GM21576 (cell line): ENCODE data around the gene SLC1A6.
"Not testable (repeated sequence)": the region's sequence is repeated elsewhere in the genome, so short reads cannot be mapped to it uniquely, and the experiment has no call there.

Experiments
- ATAC-seq: cut with Tn5 transposase; IDR thresholded peaks from one replicate; pipeline ENCODE4 v1.9.1; 2021; ENCODE audit warnings: mild to moderate bottlenecking, moderate library complexity; ENCODE audit not compliant: unreplicated experiment

The SLC1A6 gene

DNA sequence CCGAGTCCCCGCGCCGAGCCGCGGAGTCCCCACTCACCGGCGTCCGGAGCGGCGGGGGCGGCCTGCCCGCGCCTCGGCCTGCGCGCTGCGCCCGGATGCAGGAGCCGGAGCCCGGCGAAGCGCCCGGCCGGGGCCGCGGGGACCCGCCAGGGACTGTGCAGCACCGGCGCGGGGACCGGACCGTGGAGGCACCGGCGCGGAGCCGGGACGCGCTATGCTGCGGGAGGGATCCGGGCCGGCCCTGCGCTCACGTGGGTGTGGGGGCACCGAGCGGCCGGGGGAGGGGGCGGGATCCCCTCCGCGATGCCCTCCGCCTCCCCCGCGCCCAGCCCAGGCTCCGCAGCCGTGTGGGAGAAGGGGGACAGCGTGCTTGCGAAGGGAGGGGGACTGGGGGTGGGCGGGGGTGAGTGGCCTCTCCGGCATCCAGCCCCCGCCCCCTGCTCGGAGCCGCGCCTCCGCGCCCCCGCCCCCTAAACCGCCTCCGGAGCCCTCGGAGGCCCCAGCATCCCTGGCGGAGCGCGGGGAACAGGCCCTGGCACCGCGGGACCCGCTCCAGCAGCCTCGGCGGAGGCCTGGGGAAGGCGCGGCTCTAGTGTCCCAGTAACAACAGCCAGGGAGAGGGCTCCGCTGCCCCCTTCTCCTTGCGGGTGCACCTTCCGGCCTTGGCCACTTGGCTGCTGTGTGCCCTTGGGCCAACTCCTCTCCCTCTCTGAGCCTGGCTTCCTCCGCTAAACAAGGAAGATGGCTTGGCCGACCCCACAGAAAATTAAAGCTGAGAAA, at the start of gene SLC1A6:
Gene SLC1A6 (minus strand): TSS at position 389 of the 780 bp plus-strand sequence. CDS start 6,954 bp downstream, outside the sequence.
- ATAC-seq: no peak

DNA sequence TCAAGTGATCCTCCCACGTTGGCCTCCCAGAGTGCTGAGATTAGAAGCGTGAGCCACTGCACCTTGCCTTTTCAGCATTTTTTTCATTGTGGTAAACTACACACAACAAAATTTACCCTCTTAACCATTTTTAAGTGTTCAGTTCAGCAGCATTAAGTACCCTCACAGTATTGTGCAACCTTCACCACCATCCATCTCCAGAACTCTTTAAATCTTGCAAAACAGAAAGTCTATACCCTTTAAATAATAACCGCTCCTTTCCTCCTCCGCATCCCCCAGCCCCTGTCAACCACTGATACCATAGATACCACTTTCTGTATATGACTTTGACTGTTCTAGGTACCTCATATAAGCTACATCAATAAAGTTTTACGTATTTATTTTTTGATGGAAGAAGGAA, 48.8 kb upstream of the SLC1A6 start:
- no peak for ATAC-seq

DNA sequence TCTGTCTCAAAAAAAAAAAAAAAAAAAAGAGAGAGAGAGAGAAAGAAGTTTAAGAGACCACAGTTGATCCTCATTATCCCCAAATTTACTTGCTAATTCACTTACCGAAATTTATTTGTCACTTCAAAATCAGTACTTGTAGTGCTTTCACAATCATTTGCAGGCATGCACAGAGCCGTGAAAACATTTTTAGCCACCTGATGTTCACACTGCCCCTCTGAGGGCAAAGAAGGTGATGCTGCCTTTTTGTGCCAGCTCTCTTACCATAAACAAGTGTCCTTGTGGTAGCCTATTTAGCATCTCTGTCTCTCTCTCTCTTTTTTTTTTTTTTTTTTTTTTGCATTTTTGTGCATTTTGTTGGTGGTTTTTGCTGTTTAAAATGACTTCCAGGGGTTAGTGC, 45.6 kb upstream of the SLC1A6 start:
- no peak for ATAC-seq

DNA sequence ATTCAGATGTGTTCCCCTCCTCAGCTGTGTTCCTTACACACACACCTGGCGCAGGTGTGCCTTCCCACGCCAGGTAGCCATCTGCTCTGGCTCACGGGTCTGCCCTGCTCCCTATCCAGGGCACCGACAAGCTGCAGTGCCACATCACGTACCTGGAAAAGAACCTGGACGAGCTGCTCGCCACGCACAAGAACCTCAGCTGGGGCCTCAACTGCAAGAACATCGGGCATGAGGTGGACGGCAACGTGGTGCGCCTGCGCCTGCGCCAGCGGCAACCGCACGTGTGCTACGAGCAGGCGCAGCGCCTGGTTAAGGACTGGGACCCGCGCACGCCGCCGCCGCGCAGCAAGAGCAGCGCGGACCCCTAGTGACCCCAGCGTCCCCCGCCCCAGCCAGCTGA, 43.1 kb upstream of the SLC1A6 start:
- ATAC-seq: no peak

DNA sequence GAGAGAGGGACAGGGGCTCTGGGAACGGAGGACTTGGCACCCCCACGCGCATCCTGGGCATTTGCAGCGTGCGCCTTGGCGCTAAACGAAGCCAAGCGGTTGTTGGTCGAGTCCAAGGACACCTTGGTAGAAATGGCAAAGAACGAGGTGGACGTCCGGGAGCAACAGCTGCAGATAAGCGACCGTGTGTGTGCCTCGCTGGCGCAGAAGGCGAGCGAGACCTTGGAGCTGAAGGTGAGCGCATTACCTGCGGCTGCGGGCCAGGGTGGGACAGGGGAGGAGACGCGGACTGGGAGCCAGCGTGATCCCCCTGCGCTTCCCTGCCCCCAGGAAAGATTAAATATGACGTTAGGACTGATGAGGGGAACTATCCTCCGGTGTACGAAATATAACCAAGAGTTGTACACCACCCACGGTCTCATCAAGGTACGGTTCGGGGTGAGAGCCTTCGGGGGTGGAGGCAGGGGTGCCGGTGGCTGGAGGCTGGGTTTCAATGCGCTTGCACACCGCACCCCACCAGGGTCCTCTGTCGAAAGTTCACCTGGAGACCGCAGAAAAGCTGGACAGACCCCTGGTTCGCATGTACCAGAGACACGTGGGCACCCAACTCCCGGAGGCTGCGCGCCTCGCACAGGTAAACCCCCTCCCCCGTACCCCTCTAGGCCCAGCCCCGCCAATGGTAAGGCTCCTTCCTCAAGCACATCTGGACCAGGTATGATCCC, 41.8 kb upstream of the SLC1A6 start:
- ATAC-seq: no peak

DNA sequence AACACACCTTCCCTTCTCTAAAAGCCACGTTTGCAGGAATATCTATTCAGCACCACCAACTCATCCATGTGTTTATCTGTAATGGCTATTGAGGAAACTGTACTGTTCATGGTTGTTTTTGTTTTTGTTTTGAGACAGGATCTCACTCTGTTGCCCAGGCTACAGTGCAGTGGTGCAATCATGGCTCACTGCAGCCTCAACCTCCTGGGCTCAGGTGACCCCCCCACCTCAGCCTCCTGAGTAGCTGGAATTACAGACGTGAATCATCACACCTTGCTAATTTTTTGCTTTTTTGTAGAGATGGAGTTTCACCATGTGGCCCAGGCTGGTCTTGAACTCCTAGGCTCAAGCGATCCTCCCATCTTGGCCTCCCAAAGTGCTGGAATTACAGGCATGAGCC, 39.2 kb upstream of the SLC1A6 start:
- not testable (repeated sequence) for ATAC-seq

DNA sequence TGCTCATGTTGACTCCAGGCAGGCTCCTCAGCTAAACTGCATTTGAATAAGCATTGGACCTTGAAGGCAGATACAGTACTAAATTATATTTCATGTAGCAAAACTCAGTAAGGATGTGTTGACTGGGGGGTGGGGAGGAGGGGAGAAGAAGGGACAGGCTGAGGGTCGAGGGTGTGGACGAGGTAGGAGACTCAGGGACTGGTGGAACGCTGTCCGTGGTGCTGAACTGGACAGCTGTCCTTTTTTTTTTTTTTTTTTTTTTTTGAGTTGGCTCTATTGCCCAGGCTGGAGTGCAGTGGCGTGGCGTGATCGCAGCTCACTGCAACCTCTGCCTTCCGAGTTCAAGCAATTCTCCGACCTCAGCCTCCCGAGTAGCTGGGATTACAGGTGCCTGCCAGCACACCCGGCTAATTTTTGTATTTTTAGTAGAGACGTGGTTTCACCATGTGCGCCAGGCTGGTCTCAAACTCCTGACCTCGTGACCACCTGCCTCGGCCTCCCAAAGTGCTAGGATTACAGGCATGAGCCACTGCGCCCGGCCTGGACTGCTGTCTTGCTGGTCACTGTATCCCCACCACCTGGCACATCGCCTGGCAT, 36.4 kb upstream of the SLC1A6 start:
- ATAC-seq: no peak

DNA sequence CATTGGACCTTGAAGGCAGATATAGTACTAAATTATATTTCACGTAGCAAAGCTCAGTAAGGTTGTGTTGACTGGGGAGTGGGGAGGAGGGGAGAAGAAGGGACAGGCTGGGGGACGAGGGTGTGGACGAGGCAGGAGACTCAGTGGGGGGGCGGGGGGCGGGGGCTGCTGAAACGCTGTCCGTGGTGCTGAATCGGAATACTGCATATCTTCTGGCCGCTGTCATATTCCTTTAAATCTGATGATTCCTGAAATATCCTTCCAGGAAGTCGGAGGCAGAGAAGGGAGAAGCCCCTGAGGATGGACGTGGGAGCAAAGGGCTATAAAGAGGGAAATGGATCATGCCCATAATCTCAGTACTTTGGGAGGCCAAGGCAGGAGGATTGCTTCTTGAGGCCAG, 34.9 kb upstream of the SLC1A6 start:
- ATAC-seq: no peak

DNA sequence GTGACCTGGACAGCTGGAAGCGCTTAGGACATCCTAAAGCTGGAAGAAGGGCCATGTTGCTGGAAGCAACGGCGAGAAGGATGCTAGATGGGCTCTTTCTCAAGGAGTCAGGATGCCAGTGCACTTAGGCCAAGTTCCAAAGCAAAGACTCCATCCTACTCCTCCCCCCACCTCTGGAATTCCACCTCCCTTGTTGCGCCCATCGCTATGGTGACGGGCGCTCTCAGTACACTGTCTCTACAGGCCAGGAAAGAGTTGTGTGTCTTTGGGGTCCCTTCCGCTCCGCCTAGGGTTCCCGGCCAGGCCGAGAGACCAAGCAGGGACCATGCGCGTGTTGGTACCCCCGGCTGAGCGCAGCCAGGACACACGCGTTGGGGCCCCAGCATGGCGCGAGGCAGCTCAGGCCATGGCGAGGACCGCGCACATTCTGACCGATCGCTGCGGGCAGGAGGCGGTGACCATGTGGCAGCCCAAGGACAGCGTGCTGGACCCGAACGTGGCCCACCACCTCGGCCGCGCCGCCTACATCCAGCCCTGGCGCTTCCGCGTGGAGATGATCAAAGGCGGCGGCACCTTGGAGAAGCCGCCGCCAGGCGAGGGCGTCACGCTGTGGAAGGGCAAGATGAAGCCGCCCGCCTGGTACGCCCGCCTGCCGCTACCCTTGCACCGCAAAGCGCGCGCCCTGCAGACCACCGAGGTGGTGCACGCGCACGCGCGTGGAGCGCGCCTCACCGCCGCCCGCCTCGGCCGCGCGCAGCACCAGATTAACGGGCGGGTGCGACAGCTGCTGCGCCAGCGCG, 31.0 kb upstream of the SLC1A6 start:
- ATAC-seq: no peak

DNA sequence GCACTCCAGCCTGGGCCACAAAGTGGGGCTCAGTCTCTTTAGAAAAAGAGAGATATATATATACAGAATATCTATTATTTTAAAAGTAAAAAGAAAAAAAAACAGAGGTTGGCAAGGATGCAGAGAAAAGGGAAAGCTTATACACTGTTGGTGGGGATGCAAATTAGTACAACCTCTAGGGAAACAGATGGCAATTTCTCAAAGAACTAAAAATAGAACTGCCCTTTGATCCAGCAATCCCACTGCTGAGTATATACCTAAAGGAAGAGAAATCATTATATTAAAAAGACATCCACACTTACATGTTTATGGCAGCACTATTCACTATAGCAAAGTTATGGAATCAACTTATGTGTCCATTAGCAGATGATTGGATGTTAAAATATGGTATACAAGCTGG, 28.6 kb upstream of the SLC1A6 start:
- no peak for ATAC-seq

DNA sequence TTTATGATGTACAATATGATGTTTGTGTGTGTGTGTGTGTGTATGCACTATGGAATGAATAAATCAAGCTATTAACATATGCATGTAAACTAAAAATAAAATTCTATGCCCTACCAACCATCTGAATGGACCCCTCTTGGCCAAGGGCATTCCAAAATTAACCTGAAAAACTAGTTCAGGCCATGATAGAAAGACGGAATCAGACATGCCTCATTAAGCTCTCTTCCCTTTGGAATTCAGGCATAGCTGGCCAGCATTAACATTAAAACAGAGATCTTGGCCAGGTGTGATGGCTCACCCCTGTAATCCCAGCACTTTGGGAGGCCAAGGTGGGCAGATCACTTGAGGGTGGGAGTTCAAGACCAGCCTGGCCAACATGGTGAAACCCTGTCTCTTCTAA, 18.3 kb upstream of the SLC1A6 start:
- ATAC-seq: no peak

DNA sequence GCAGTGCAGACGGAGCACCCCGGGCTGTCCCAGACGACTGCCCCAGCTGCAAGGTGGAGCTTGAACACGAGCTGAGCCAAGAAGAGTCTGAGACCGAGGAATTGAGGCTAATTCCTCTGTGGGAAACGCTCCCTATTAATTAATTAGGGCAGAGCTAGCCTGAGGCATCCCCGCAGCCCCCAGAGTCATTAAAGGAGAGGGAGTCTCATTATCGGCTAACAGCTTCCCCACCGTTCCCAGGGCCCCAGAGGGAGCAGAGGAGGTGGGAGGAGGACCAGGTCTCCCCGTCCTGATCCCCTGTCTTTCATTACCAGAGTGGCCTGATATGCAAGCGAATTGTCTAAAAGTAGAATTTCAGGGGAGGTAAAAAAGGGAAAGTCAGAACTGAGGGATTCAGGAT, 13.1 kb upstream of the SLC1A6 start:
- ATAC-seq: no peak

DNA sequence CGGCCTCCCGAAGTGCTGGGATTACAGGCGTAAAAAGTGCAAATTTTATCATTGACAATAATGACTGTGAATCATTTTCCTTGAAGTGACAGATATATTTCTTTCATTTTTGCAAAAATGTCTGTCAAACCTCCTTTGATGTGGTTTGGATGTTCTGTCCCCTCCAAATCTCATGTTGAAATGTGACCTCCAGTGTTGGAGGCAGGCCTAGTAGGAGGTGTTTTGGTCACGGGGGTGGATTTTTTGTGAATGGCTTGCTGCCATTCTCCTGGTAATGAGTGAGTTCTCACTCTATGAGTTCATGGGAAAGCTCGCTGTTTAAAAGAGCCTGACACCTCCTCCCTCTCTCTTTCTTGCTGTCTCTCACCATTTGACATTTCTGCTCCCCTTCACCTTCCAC, 5.5 kb upstream of the SLC1A6 start:
- ATAC-seq: no peak

DNA sequence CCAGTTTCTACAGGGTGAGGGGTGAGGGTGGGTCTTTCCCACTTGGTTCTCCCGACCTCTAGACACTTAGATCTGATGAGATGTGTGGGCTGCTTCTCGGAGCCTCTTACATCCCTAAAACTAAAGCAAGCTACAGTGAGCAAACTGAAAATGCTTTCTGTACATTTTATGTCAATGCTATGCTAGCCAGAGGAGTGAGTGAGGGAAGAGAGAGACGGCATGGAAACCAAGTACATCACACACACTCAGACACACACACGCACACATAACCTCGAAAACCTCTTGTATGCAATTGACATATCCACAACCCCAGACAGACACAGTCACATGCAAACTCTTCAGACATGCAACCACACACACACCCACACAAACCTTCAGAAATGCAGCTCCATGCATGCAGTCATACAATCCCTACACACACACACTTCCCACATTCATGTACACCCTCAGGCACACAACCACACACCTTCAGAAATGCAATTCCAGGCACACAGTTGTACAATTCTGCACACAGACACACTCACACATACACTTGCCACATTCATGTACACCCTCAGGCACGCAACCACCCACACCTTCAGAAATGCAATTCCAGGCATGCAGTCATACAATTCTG, 1.4 kb downstream of the SLC1A6 start:
- no peak for ATAC-seq

DNA sequence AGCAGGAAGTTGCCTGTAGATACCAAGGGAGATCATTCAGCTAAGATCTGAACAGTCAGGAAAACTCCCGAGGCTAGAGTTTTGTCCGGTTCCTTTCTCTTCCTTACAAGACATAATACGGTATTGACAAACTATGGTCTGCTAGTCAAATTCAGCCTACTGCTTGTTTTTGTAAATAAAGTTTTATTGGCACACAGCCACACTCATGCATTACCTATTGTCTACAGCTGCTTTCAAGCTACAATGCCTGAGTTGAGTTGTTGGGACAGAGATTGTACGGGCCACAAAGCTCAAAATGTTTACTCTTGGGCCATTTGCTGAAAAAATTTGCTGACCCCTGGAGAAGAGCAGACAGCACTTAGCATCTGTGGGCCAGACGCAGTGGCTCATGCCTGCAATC, 2.5 kb downstream of the SLC1A6 start:
- ATAC-seq: no peak

DNA sequence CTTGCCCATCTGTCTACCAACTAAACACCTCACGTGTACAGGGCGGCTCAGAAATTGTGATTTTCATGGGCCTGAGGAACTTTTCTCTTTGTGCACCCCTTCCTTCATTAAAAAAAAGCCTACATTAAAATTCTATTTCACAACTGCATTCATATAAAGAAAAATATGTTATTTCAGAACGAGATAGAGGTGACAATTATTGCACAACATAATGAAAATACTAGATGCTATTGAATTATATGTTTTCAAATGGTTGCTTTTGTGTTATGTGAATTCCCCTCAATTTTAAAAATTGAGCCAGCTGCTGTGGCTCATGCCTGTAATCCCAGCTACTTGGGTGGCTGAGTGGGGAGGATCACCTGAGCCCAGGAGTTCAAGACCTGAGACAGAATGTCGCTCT, 5.2 kb downstream of the SLC1A6 start:
- ATAC-seq: no peak

DNA sequence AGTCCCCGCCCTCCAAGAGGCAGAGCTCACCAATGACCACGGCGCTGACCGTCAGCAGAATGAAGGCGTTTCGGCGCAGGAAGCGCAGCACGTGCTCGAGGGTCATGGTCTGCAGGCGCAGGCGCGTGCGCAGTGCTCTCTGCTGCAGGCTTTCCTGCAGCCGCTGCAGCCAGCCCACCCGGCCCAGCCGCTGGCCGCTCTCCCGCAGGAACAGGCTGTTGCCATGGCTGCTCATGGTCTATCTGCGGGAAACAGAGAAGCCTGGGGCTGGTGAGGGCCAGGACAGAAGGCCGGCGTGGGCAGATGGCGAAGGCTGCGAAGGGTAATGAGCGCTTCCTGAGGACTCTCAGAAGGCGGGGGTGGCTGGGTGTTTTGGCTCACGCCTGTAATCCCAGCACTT, 7.0 kb downstream of the SLC1A6 start:
- no peak for ATAC-seq

DNA sequence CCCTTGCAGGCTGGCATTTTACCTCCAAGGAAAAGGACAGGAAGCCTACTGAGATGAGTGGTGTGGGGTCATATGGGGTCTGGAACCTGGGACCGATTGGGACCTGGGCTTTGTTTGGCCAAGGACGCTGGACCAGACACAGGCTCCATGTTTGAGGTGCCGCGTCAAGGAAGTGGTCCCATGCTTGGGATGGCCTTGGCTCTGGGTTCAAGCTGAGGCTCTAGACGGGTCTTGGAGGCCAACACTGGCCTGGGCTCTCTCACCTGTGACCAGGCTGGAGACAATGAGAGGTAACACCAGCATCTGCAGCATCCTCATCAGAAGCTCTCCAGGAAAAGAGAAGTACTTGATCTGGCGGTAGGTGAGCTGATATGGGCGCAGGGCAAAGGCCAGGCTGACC, 8.2 kb downstream of the SLC1A6 start:
- ATAC-seq: no peak

DNA sequence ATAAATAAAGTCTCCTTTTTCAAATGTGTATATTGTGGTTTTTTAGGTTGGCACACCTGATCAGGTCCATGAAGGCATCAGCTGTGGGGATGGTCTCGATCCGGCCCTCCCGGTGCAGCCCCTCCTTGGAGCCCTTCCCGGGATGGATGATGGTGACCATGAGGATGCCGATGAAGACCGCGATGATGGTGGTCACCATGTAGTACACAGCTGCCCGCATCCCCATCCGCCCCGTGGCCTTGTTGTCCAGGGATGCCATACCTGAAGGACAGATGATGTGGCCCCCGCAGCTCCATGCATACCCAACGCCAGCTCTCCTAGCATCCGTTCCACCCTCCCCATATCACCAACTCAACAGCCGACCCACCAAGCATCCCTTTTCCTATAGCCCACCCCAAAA, 11.4 kb downstream of the SLC1A6 start:
- no peak for ATAC-seq

DNA sequence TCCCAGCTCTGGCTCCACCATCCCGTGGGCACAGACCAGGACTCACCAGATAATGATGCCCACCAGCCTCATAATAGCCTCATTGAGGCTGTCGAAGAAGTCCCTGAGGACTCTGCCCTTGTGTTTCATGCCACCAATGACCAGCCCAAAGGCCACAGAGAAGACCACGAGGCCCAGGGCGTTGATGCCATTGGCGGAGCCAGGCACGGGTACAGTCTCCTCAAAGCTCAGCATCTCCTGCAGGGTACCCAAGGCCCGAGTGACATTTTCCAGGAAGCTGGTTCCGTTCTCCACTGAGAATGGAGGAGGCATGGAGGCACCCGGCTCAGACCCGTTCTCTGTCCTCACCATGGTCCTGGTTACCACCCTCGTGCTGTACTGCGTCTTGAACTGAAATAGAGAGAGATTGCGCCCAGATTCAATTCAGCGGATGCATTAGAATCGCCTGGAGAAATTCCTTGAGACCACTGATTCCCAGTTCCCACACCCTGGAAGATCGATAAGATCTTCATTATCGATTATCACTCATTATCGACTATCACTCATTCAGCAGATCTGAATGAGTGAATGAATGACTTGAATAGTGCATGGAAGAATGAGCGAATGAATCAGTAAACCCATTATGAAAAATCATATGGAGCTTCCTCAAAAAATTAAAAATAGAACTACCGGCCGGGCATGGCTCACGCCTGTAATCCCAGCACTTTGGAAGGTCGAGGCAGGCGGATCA, 17.5 kb downstream of the SLC1A6 start:
- no peak for ATAC-seq
